ENCODE measurements around the gene STAG3.
"Not testable (repeated sequence)": the region's sequence is repeated elsewhere in the genome, so short reads cannot be mapped to it uniquely, and the experiment has no call there.

Gene STAG3

GRCh38 chr7:100174582-100174981, 3.1 kb upstream of the STAG3 start:
- no peak for DNase-seq (ENCODE audit: low read depth in 2 of 2)

- DNase-seq (ENCODE audit: low read depth in 2 of 2): no peak
Measured at GRCh38 chr7:100175296-100175935, 2.3 kb upstream of the STAG3 start.

- DNase-seq (ENCODE audit: low read depth in 2 of 2): no peak
Measured at GRCh38 chr7:100176096-100177044, 1.3 kb upstream of the STAG3 start.

- DNase-seq (ENCODE audit: low read depth in 2 of 2): not testable (repeated sequence)
Measured at GRCh38 chr7:100180084-100180483, 2.4 kb downstream of the STAG3 start.

- DNase-seq (ENCODE audit: low read depth in 2 of 2): not testable (repeated sequence)
Measured at GRCh38 chr7:100182616-100183015, 4.9 kb downstream of the STAG3 start.

- DNase-seq (ENCODE audit: low read depth in 2 of 2): not testable (repeated sequence)
Measured at GRCh38 chr7:100183090-100183489, 5.4 kb downstream of the STAG3 start.

GRCh38 chr7:100185726-100186125, 8.0 kb downstream of the STAG3 start:
- DNase-seq (ENCODE audit: low read depth in 2 of 2): no peak

GRCh38 chr7:100189061-100189460, 11.3 kb downstream of the STAG3 start:
- DNase-seq (ENCODE audit: low read depth in 2 of 2): no peak

- no peak for DNase-seq (ENCODE audit: low read depth in 2 of 2)
Measured at GRCh38 chr7:100190048-100190711, 12.5 kb downstream of the STAG3 start.

GRCh38 chr7:100191775-100192174, 14.1 kb downstream of the STAG3 start:
- no peak for DNase-seq (ENCODE audit: low read depth in 2 of 2)

- DNase-seq (ENCODE audit: low read depth in 2 of 2): not testable (repeated sequence)
Measured at GRCh38 chr7:100192281-100192862, 14.7 kb downstream of the STAG3 start.

- DNase-seq (ENCODE audit: low read depth in 2 of 2): no peak
Measured at GRCh38 chr7:100192969-100193368, 15.3 kb downstream of the STAG3 start.

GRCh38 chr7:100195222-100195621, 17.5 kb downstream of the STAG3 start:
- DNase-seq (ENCODE audit: low read depth in 2 of 2): no peak

GRCh38 chr7:100195901-100196322, 18.2 kb downstream of the STAG3 start:
- DNase-seq (ENCODE audit: low read depth in 2 of 2): not testable (repeated sequence)

- DNase-seq (ENCODE audit: low read depth in 2 of 2): no peak
Measured at GRCh38 chr7:100198266-100198665, 20.5 kb downstream of the STAG3 start.

- DNase-seq (ENCODE audit: low read depth in 2 of 2): no peak
Measured at GRCh38 chr7:100200693-100201092, 23.0 kb downstream of the STAG3 start.

- DNase-seq (ENCODE audit: low read depth in 2 of 2): no peak
Measured at GRCh38 chr7:100204454-100204853, 26.7 kb downstream of the STAG3 start.

- DNase-seq (ENCODE audit: low read depth in 2 of 2): no peak
Measured at GRCh38 chr7:100208911-100209408, 31.2 kb downstream of the STAG3 start.

GRCh38 chr7:100209493-100209892, 31.8 kb downstream of the STAG3 start:
- DNase-seq (ENCODE audit: low read depth in 2 of 2): no peak

- DNase-seq (ENCODE audit: low read depth in 2 of 2): no peak
Measured at GRCh38 chr7:100210805-100211204, 33.1 kb downstream of the STAG3 start.

GRCh38 chr7:100211342-100211780, 33.6 kb downstream of the STAG3 start:
- no peak for DNase-seq (ENCODE audit: low read depth in 2 of 2)
